Immature natural killer cell (primary cell): ENCODE data around the gene OR2AJ1. TPM values are rescaled to one million over a fixed set of nuclear protein-coding genes. Genes with fewer than 3 reads are reported as not detected.

ENCODE experiments used
- DNase-seq, 3 donors: peaks; one replicate each; pipeline ENCODE4 v3.0.0; 2022; ENCODE audit warnings: mixed read lengths in 1 of 3
- H3K27ac Mint-ChIP-seq, 6 donors: one replicate each; pipeline ENCODE4 v1.8.0; 2020; ENCODE audit warnings: mixed read lengths in 6 of 6, mild to moderate bottlenecking in 5 of 6, inconsistent platforms in 4 of 6, moderate library complexity in 3 of 6
- H3K27me3 Mint-ChIP-seq, 3 donors: one replicate each; pipeline ENCODE4 v1.8.0; 2020 to 2021; ENCODE audit warnings: low read depth in 3 of 3, mild to moderate bottlenecking in 3 of 3, mixed read lengths in 3 of 3, moderate library complexity in 3 of 3, inconsistent platforms in 1 of 3
- H3K36me3 Mint-ChIP-seq, 3 donors: one replicate each; pipeline ENCODE4 v1.8.0; 2020; ENCODE audit warnings: mixed read lengths in 3 of 3, inconsistent platforms in 2 of 3, mild to moderate bottlenecking in 2 of 3
- H3K4me1 Mint-ChIP-seq, 2 donors: one replicate each; pipeline ENCODE4 v1.8.0; 2020; ENCODE audit warnings: inconsistent platforms in 2 of 2, mild to moderate bottlenecking in 2 of 2, mixed read lengths in 2 of 2, moderate library complexity in 1 of 2
- H3K4me3 Mint-ChIP-seq, 5 donors: one replicate each; pipeline ENCODE4 v1.8.0; 2020; ENCODE audit warnings: mild to moderate bottlenecking in 5 of 5, mixed read lengths in 5 of 5, inconsistent platforms in 3 of 5, moderate library complexity in 3 of 5
- H3K9me3 Mint-ChIP-seq, 6 donors: one replicate each; pipeline ENCODE4 v1.8.0; 2020; ENCODE audit warnings: mild to moderate bottlenecking in 6 of 6, mixed read lengths in 6 of 6, inconsistent platforms in 4 of 6, moderate library complexity in 3 of 6
- polyA plus RNA-seq, 3 donors: library from polyadenylated mRNA; unstranded; fragments of 300-500 nt; fragmentation: Illumina TruSeq; gene quantifications; one replicate each; pipeline ENCODE4 v1.2.3, GENCODE V29; 2021

The OR2AJ1 gene
- not detected for polyA plus RNA-seq

GRCh38 chr1:247924868-247925267 lies at the start of gene OR2AJ1:
OR2AJ1 (plus strand) TSS chr1:247924889; CDS start chr1:247933769, 8,880 bp downstream.
- Mint-ChIP-seq H3K4me3 (no peak within 1 kb of the TSS), H3K4me1 (no peaks in the 10 kb centered on the region), H3K9me3 (peaks cover 0 to 5% (median 0%) of the 10 kb centered on the region in 6 donors), H3K36me3 (no peaks in the 10 kb centered on the region), H3K27me3 (peaks cover 0 to 2% (median 0%) of the 10 kb centered on the region in 3 donors), H3K27ac (no peak within 1 kb of the TSS)
- no peak for DNase-seq

GRCh38 chr1:247883346-247883745 lies 41.3 kb upstream of the OR2AJ1 start:
- no peak overlapping the region for H3K4me3 Mint-ChIP-seq

GRCh38 chr1:247884797-247885413 lies 39.8 kb upstream of the OR2AJ1 start:
- no peaks in the 10 kb centered on the region for H3K36me3 Mint-ChIP-seq
- H3K27ac Mint-ChIP-seq: no peak overlapping the region
- H3K4me3 Mint-ChIP-seq: no peak overlapping the region
- no peak for DNase-seq
- no peaks in the 10 kb centered on the region for H3K9me3 Mint-ChIP-seq
- peaks cover 0 to 3% (median 2%) of the 10 kb centered on the region in 3 donors for H3K27me3 Mint-ChIP-seq
- H3K4me1 Mint-ChIP-seq: no peaks in the 10 kb centered on the region

More at GRCh38 chr1:247883346-247883745, 41.3 kb upstream of the OR2AJ1 start:
- Mint-ChIP-seq H3K27me3 (peaks cover 0 to 4% (median 2%) of the 10 kb centered on the region in 3 donors), H3K4me1 (no peaks in the 10 kb centered on the region), H3K36me3 (no peaks in the 10 kb centered on the region), H3K9me3 (peaks cover 0 to 2% (median 0%) of the 10 kb centered on the region in 6 donors), H3K27ac (no peak overlapping the region)
- DNase-seq: no peak

- Mint-ChIP-seq H3K9me3 (peaks cover 0 to 12% (median 0%) of the 10 kb centered on the region in 6 donors), H3K36me3 (no peaks in the 10 kb centered on the region), H3K27ac (peak within 1 kb of the TSS in 1 of 6 donors; percentile 5), H3K4me1 (peaks cover 7 to 24% of the 10 kb centered on the region in 2 donors), H3K27me3 (peaks cover 0 to 2% (median 0%) of the 10 kb centered on the region in 3 donors), H3K4me3 (peak within 1 kb of the TSS in 3 of 5 donors; percentile 22 to 59 (median 49))
- DNase-seq: no peak
Observed at GRCh38 chr1:247895163-247895637, 29.5 kb upstream of the OR2AJ1 start, which contains the start of gene OR2W3. OR2W3 (plus strand) TSS chr1:247895587; CDS start chr1:247895587, 0 bp downstream.

GRCh38 chr1:247895976-247896375 lies 28.7 kb upstream of the OR2AJ1 start:
- peak overlapping the region in 3 of 5 donors; percentile 22 to 59 (median 49) for H3K4me3 Mint-ChIP-seq
- peaks cover 0 to 2% (median 0%) of the 10 kb centered on the region in 3 donors for H3K27me3 Mint-ChIP-seq
- no peaks in the 10 kb centered on the region for H3K36me3 Mint-ChIP-seq
- peaks cover 0 to 12% (median 0%) of the 10 kb centered on the region in 6 donors for H3K9me3 Mint-ChIP-seq
- peak overlapping the region in 1 of 6 donors; percentile 5 for H3K27ac Mint-ChIP-seq
- DNase-seq: peak in 1 of 3 donors; percentile 24
- H3K4me1 Mint-ChIP-seq: peaks cover 7 to 24% of the 10 kb centered on the region in 2 donors

- peak overlapping the region in 1 of 5 donors; percentile 2 for H3K4me3 Mint-ChIP-seq
- DNase-seq: no peak
- H3K27ac Mint-ChIP-seq: peak overlapping the region in 3 of 6 donors; percentile 9 to 57 (median 41)
- peaks cover 35 to 43% of the 10 kb centered on the region in 2 donors for H3K4me1 Mint-ChIP-seq
- peaks cover 0 to 4% (median 2%) of the 10 kb centered on the region in 6 donors for H3K9me3 Mint-ChIP-seq
- peaks cover 0 to 2% (median 0%) of the 10 kb centered on the region in 3 donors for H3K27me3 Mint-ChIP-seq
- H3K36me3 Mint-ChIP-seq: no peaks in the 10 kb centered on the region
Observed at GRCh38 chr1:247904122-247904521, 20.6 kb upstream of the OR2AJ1 start.

DNA sequence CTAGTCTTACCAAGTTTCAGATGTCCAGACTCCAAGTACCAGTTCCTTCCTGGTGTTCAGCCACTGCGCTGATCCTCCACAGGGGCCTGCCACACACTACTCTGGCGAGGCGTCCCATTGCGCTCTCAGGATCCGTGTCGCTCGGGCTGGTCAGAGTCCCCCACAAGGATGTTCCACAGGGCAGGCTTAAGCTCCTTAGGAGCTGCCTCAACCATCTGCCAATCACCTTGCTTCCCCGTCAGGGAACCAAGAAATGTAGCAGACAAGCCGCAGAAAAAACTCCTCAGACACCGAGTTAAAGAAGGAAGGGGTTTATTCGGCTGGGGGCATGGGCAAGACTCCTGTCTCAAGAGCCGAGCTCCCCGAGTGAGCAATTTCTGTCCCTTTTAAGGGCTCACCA lies 19.5 kb upstream of the OR2AJ1 start:
- Mint-ChIP-seq H3K36me3 (no peaks in the 10 kb centered on the region), H3K4me1 (peaks cover 35 to 43% of the 10 kb centered on the region in 2 donors), H3K27ac (peak overlapping the region in 1 of 6 donors; percentile 6), H3K27me3 (peaks cover 0 to 2% (median 0%) of the 10 kb centered on the region in 3 donors), H3K4me3 (peak overlapping the region in 2 of 5 donors; percentile 82 to 86), H3K9me3 (peaks cover 0 to 4% (median 2%) of the 10 kb centered on the region in 6 donors)
- DNase-seq: no peak

- DNase-seq: no peak
- peak overlapping the region; percentile 55 to 89 (median 82) for H3K27ac Mint-ChIP-seq
- H3K36me3 Mint-ChIP-seq: no peaks in the 10 kb centered on the region
- H3K9me3 Mint-ChIP-seq: peaks cover 0 to 4% (median 2%) of the 10 kb centered on the region in 6 donors
- peak overlapping the region; percentile 76 to 86 (median 82) for H3K4me3 Mint-ChIP-seq
- peaks cover 0 to 2% (median 0%) of the 10 kb centered on the region in 3 donors for H3K27me3 Mint-ChIP-seq
- peaks cover 35 to 43% of the 10 kb centered on the region in 2 donors for H3K4me1 Mint-ChIP-seq
Observed at GRCh38 chr1:247905910-247906503, 18.7 kb upstream of the OR2AJ1 start.

DNA sequence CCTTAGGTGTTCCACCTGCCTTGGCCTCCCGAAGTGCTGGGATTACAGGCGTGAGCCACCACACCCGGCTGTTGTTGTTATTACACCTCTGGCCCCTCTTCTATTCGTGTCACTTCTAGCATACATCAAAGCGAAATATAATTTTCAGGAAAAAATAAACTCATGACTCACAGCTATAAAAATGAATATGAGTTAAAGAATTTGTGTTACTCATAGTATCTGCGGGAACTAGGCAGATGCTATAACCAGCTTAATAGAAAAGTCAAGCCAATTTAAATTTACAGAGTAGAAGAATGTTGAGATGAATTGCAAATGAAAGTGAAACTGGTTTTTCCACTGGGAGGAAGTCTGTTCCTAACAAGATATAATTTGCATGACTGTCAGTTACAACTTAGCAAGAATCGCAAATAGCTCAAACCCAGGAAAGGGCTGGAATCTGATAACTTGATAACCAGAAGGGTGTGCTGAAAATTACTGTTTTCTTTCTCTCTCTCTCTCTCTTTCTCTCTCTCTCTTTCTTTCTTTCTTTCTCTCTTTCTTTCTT lies 18.1 kb upstream of the OR2AJ1 start:
- peak overlapping the region; percentile 55 to 89 (median 82) for H3K27ac Mint-ChIP-seq
- H3K4me3 Mint-ChIP-seq: peak overlapping the region; percentile 76 to 86 (median 82)
- H3K36me3 Mint-ChIP-seq: no peaks in the 10 kb centered on the region
- H3K4me1 Mint-ChIP-seq: peaks cover 35 to 43% of the 10 kb centered on the region in 2 donors
- H3K9me3 Mint-ChIP-seq: peaks cover 0 to 4% (median 2%) of the 10 kb centered on the region in 6 donors
- DNase-seq: peak; percentile 5 to 26 (median 15)
- peaks cover 0 to 2% (median 0%) of the 10 kb centered on the region in 3 donors for H3K27me3 Mint-ChIP-seq

- Mint-ChIP-seq H3K36me3 (no peaks in the 10 kb centered on the region), H3K27me3 (peaks cover 0 to 2% (median 0%) of the 10 kb centered on the region in 3 donors), H3K4me3 (no peak overlapping the region), H3K27ac (no peak overlapping the region), H3K4me1 (peaks cover 35 to 43% of the 10 kb centered on the region in 2 donors), H3K9me3 (peaks cover 0 to 4% (median 2%) of the 10 kb centered on the region in 6 donors)
- DNase-seq: no peak
Observed at GRCh38 chr1:247908766-247909165, 15.9 kb upstream of the OR2AJ1 start.

- peaks cover 0 to 2% of the 10 kb centered on the region in 2 donors for H3K4me1 Mint-ChIP-seq
- peaks cover 0 to 2% (median 1%) of the 10 kb centered on the region in 3 donors for H3K27me3 Mint-ChIP-seq
- no peak overlapping the region for H3K4me3 Mint-ChIP-seq
Observed at GRCh38 chr1:247913786-247914185, 10.9 kb upstream of the OR2AJ1 start.

GRCh38 chr1:247914941-247915662 lies 9.6 kb upstream of the OR2AJ1 start:
- Mint-ChIP-seq H3K36me3 (no peaks in the 10 kb centered on the region), H3K4me3 (no peak overlapping the region), H3K9me3 (no peaks in the 10 kb centered on the region), H3K27ac (no peak overlapping the region), H3K27me3 (peaks cover 0 to 3% (median 2%) of the 10 kb centered on the region in 3 donors), H3K4me1 (no peaks in the 10 kb centered on the region)
- no peak for DNase-seq

More at GRCh38 chr1:247913786-247914185, 10.9 kb upstream of the OR2AJ1 start:
- Mint-ChIP-seq H3K9me3 (no peaks in the 10 kb centered on the region), H3K27ac (no peak overlapping the region), H3K36me3 (no peaks in the 10 kb centered on the region)
- DNase-seq: no peak

DNA sequence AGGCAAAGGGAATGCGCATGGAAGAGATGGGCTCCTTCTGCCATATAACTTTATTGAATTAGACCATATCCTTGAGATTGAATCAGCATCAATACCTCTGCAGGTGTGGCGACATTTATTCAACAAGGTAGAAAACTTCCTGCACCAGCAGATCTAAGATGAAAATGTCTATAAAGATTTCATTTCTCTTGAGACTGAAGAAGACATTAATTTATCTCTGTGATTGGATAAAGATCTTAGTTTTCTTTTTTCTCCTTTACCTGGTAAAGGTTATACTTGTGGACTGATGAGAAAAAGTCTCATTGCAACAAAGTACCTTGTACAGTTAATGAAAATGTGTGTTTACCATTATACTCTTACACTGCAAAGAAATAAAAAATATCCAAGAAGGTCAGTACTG lies 4.7 kb upstream of the OR2AJ1 start, which contains the start of gene OR2T8:
Gene OR2T8, plus strand, starts transcription at position 301 of the 400 bp plus-strand sequence. CDS start 766 bp downstream, outside the sequence.
- H3K27me3 Mint-ChIP-seq: peaks cover 0 to 2% (median under 1%) of the 10 kb centered on the region in 3 donors
- DNase-seq: no peak
- H3K9me3 Mint-ChIP-seq: no peaks in the 10 kb centered on the region
- H3K36me3 Mint-ChIP-seq: no peaks in the 10 kb centered on the region
- H3K4me1 Mint-ChIP-seq: no peaks in the 10 kb centered on the region
- no peak within 1 kb of the TSS for H3K4me3 Mint-ChIP-seq
- H3K27ac Mint-ChIP-seq: no peak within 1 kb of the TSS
